Fibroblast of lung (primary cell): ENCODE measurements around the gene NIP7. TPM values are rescaled to one million over a fixed set of nuclear protein-coding genes. Genes with fewer than 3 reads are reported as not detected.

ENCODE experiments used
- DNase-seq, 2 donors: peaks; one replicate each; pipeline versions ENCODE4 v3.0.0 to v3.0.0-alpha.2; 2010; ENCODE audit warnings: low read depth in 2 of 2
- H2AFZ ChIP-seq: 2 replicates; pipeline ENCODE4 v1.5.1; 2012; ENCODE audit warnings: low read length, control low read depth, inconsistent platforms
- H3K27ac ChIP-seq: 2 replicates; pipeline ENCODE4 v1.5.1; 2011; ENCODE audit warnings: low read length, control low read depth; ENCODE audit not compliant: insufficient read depth
- H3K27me3 ChIP-seq: 2 replicates; pipeline ENCODE4 v1.5.1; 2011; ENCODE audit warnings: mild to moderate bottlenecking, low read length; ENCODE audit not compliant: control insufficient read depth, insufficient read depth
- H3K36me3 ChIP-seq: 2 replicates; pipeline ENCODE4 v1.5.1; 2011; ENCODE audit warnings: low read length; ENCODE audit not compliant: control insufficient read depth, insufficient read depth
- H3K4me1 ChIP-seq: 2 replicates; pipeline ENCODE4 v1.5.1; 2011; ENCODE audit warnings: low read length; ENCODE audit not compliant: control insufficient read depth, insufficient read depth; ENCODE audit errors: extremely low read depth
- H3K4me2 ChIP-seq: 2 replicates; pipeline ENCODE4 v1.5.1; 2011; ENCODE audit warnings: low read length, control low read depth; ENCODE audit not compliant: insufficient read depth; ENCODE audit errors: extremely low read depth
- H3K4me3 ChIP-seq, 4 experiments: fragments of 200-600 bp in 1 of 4; sonication (generic) in 1 of 4; replicated peaks in 1 of 4; 2 replicates each; pipeline ENCODE4 v1.5.1; 2011 to 2016; ENCODE audit warnings: low read length in 4 of 4, low read depth in 3 of 4, mild to moderate bottlenecking in 3 of 4, control low read depth in 2 of 4, inconsistent platforms in 1 of 4, mixed read lengths in 1 of 4; ENCODE audit not compliant: insufficient read depth in 1 of 4; ENCODE audit errors: control extremely low read depth in 1 of 4
- H3K79me2 ChIP-seq: 2 replicates; pipeline ENCODE4 v1.5.1; 2012; ENCODE audit warnings: mild to moderate bottlenecking, low read length, inconsistent platforms; ENCODE audit not compliant: control insufficient read depth, insufficient read depth
- H3K9ac ChIP-seq: 2 replicates; pipeline ENCODE4 v1.5.1; 2011; ENCODE audit warnings: mild to moderate bottlenecking, low read length, control low read depth; ENCODE audit not compliant: insufficient read depth
- H3K9me3 ChIP-seq: 2 replicates; pipeline ENCODE4 v1.5.1; 2012; ENCODE audit warnings: low read depth, low read length; ENCODE audit not compliant: control insufficient read depth, insufficient read depth
- H4K20me1 ChIP-seq: 2 replicates; pipeline ENCODE4 v1.5.1; 2011; ENCODE audit warnings: low read length; ENCODE audit not compliant: control insufficient read depth, insufficient read depth; ENCODE audit errors: extremely low read depth
- EZH2 ChIP-seq: IDR thresholded peaks from 2 replicates; pipeline ENCODE4 v1.5.1; 2012; ENCODE audit warnings: low read length, control low read depth, mild to moderate bottlenecking; ENCODE audit errors: missing control alignments
- polyA plus RNA-seq, 2 donors: library from polyadenylated mRNA; depleted of rRNA in 1 of 2; stranded (reverse) in 1 of 2; unstranded in 1 of 2; fragments of >200 nt; gene quantifications; 2 replicates each; pipeline ENCODE4 v1.2.1, GENCODE V29; 2011 to 2012; ENCODE audit warnings: missing spikeins in 1 of 2
- total RNA-seq: library from RNA; depleted of rRNA; stranded (reverse); fragments of >200 nt; gene quantifications from 2 replicates; pipeline ENCODE4 v1.2.1, GENCODE V29; 2014
- TF ChIP-seq, protein P1 (sequence below), 2 donors: IDR thresholded peaks in 1 of 2; conservative IDR thresholded peaks in 1 of 2; 1 replicate in 1 of 2; 2 replicates in 1 of 2; pipeline ENCODE4 v1.5.1; 2011 to 2012; ENCODE audit warnings: low read length in 2 of 2, control low read depth in 1 of 2, inconsistent platforms in 1 of 2, low read depth in 1 of 2, mild to moderate bottlenecking in 1 of 2

NIP7 gene
- total and polyA plus RNA-seq, 2 donors (not counting 1 experiment from before 2014, with no cell fraction given), result 13.3 to 20.0 TPM

DNA sequence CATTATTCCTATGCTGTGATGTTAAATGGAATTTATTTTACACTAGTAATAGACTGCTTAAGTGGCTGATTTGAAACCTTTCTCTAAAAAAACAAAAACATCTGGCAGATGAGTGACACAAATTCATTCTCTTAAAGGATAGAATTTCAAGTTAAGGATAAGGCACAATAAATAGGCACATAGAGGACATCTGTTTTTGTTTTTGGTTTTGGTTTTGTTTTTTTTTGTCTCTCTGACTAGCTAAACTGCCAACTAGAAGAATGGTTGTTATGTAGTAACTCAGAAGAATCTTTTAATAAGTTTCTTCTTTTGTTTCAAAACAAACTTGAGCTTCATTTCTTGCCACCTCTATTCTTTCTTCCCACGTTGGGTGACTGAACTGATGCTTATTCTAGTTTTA lies 33.5 kb upstream of the NIP7 start:
- no peaks in the 10 kb centered on the region for H3K4me1 ChIP-seq
- DNase-seq, result no peak
- no peaks in the 10 kb centered on the region for H4K20me1 ChIP-seq
- H3K27ac ChIP-seq, result no peak overlapping the region
- H3K27me3 ChIP-seq, result no peaks in the 10 kb centered on the region
- H3K79me2 ChIP-seq, result no peaks in the 10 kb centered on the region
- H3K4me2 ChIP-seq, result no peak overlapping the region
- H2AFZ ChIP-seq, result no peak overlapping the region
- H3K9me3 ChIP-seq, result no peaks in the 10 kb centered on the region
- H3K9ac ChIP-seq, result no peak overlapping the region
- H3K4me3 ChIP-seq, result no peak overlapping the region
- TF ChIP-seq, protein P1, sequence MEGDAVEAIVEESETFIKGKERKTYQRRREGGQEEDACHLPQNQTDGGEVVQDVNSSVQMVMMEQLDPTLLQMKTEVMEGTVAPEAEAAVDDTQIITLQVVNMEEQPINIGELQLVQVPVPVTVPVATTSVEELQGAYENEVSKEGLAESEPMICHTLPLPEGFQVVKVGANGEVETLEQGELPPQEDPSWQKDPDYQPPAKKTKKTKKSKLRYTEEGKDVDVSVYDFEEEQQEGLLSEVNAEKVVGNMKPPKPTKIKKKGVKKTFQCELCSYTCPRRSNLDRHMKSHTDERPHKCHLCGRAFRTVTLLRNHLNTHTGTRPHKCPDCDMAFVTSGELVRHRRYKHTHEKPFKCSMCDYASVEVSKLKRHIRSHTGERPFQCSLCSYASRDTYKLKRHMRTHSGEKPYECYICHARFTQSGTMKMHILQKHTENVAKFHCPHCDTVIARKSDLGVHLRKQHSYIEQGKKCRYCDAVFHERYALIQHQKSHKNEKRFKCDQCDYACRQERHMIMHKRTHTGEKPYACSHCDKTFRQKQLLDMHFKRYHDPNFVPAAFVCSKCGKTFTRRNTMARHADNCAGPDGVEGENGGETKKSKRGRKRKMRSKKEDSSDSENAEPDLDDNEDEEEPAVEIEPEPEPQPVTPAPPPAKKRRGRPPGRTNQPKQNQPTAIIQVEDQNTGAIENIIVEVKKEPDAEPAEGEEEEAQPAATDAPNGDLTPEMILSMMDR (conservative IDR thresholded peaks at IDR 0.05 in 1 of 2, IDR thresholded peaks at IDR 0.05 in 1 of 2; ENCODE audit: low read depth in 1 of 2, low read length in 2 of 2), result no peak
- TF ChIP-seq EZH2, result no peak
- H3K36me3 ChIP-seq, result peaks cover 2% of the 10 kb centered on the region

DNA sequence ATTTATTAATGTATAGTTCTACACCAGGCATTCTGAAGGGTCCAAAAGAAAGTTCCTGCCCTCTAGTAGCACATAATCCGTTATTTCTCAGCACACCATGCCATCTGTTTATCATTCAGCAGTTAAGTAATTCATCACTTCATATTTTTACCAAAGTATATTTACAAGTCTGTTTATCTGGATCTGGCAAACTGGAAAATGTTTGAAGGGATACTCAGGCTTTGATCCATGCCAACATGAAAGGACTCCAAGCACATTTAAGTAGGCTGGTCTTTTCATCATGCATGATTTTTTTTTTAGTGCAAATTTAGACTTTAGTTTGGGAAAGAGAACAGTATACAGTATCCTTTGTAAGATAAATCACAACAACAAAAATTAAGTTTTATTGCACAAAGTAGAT lies 32.5 kb upstream of the NIP7 start:
- no peak for TF ChIP-seq EZH2
- TF ChIP-seq, protein P1 (conservative IDR thresholded peaks at IDR 0.05 in 1 of 2, IDR thresholded peaks at IDR 0.05 in 1 of 2; ENCODE audit: low read depth in 1 of 2, low read length in 2 of 2), result no peak
- H3K27me3 ChIP-seq, result no peaks in the 10 kb centered on the region
- H3K4me3 ChIP-seq, result no peak overlapping the region
- H3K27ac ChIP-seq, result no peak overlapping the region
- DNase-seq, result no peak
- no peaks in the 10 kb centered on the region for H3K4me1 ChIP-seq
- peaks cover 7% of the 10 kb centered on the region for H3K79me2 ChIP-seq
- no peaks in the 10 kb centered on the region for H3K9me3 ChIP-seq
- H2AFZ ChIP-seq, result no peak overlapping the region
- no peak overlapping the region for H3K4me2 ChIP-seq
- H3K36me3 ChIP-seq, result peaks cover 2% of the 10 kb centered on the region
- H3K9ac ChIP-seq, result no peak overlapping the region
- no peaks in the 10 kb centered on the region for H4K20me1 ChIP-seq

DNA sequence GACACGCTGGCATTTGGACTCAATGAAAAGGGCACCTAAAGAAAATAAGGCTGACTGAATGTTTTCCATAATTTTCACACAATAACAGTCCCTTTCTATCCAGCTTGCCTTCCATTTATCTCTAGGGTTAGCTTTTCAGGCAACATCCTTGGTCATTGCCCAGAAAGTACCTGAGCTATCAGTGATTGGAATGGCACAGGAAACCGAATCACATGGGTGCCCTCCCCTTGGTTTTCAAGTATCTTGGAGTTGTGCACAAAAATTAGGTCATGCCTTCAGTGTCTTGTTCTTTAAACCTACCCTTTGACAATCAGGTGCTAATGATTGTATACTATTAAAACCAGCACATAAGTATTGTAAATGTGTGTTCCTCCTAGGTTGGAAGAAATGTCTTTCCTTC lies 31.7 kb upstream of the NIP7 start:
- H3K9me3 ChIP-seq, result no peaks in the 10 kb centered on the region
- DNase-seq, result no peak
- H3K79me2 ChIP-seq, result peaks cover 12% of the 10 kb centered on the region
- no peaks in the 10 kb centered on the region for H3K27me3 ChIP-seq
- no peak for TF ChIP-seq EZH2
- TF ChIP-seq, protein P1 (conservative IDR thresholded peaks at IDR 0.05 in 1 of 2, IDR thresholded peaks at IDR 0.05 in 1 of 2; ENCODE audit: low read depth in 1 of 2, low read length in 2 of 2), result no peak
- H3K4me1 ChIP-seq, result no peaks in the 10 kb centered on the region
- H3K9ac ChIP-seq, result no peak overlapping the region
- no peak overlapping the region for H3K27ac ChIP-seq
- no peak overlapping the region for H2AFZ ChIP-seq
- no peaks in the 10 kb centered on the region for H3K36me3 ChIP-seq
- H3K4me2 ChIP-seq, result no peak overlapping the region
- H3K4me3 ChIP-seq, result no peak overlapping the region
- H4K20me1 ChIP-seq, result no peaks in the 10 kb centered on the region
